Anterior cingulate cortex (tissue), 58 donors: Measurements from ENCODE around the gene BLID.

Source experiments
- DNase-seq, 58 donors: peaks; one replicate each; lab custom pipeline; 2025; lab: John Stamatoyannopoulos, UW

The BLID gene

GRCh38 chr11:122091835-122092234, 24.2 kb downstream of the BLID start:
- DNase-seq, result no peak

- DNase-seq, result no peak
These were observed 26.9 kb downstream of the BLID start for GRCh38 chr11:122089111-122089510.

DNA sequence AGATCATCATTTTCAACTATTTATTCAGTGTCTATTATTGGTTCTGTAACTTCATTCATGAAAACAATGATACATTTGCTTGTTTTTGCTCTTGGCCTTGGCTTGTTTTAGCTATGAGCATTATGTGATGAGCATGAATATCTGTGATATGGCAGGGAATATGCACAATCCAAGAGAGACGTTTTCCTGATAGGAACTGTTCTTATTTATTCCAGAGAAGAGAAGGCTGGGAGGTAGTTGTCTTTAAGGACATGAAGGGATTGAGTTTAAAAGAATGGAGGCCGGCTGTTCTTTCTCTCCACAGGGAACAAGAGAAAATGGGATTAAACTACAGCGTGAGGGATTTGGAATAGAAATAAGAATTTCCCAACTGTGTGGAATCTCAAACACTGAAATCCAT, 30.3 kb downstream of the BLID start:
- DNase-seq, result no peak

DNA sequence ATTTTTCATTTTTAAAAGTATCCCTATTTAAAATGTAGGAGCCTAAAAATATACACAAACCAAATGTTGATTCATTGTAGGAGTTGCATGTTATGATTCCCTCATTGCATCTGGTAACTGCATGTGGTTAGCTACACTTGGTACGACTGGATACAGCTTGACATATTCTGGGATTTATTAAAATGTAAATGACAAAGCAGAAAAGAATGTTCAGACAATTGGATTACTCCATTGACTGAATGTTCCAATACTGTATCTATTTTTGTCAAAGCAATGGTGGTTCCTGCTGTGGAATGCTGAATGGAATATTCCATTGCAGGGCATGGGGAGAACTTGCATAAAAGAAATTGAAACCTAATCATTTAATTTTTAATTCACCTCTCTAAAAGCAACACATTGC, 30.8 kb downstream of the BLID start:
- no peak for DNase-seq

GRCh38 chr11:122082205-122082604, 33.8 kb downstream of the BLID start:
- no peak for DNase-seq

DNA sequence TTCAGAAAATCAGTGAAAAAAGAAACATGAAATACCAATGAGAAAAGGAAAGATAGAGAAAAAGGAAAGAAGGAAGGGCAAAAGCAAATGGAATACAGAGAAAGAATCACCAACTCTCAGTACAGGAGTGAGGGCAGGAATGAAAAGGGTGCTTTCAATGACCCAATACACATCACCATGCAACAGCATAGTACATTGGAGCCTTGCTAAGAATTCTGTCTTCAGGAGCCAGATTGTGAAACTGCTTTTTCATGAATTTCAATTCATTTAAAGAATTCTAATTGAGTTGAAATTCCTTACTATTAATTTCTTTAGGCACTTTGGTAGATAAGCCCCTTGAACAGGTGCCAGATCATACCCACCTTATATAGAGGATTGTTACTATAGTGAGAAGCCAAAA, 34.9 kb downstream of the BLID start:
- DNase-seq, result no peak

DNA sequence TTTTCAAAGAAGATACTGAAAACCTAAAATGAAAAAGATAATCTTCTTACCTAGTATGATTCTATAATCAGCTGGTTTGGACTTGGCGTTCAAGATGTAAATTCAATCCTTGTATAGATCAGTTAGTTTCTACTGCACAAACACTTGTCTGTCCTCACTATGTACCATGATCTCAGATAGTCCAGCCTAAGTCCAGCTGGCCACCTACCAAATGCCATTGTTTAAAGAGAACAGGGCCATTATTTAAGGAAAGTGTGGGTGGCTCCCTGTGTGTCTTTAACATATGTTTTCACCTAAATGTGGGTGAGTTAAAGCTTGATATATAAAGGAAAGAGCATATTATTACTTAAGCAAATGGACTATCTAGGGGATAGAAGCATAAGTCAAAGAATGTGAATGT, 38.6 kb downstream of the BLID start:
- DNase-seq, result peak in 17 of 58 donors; percentile 6 to 64 (median 26)

- DNase-seq, result peak in 11 of 58 donors; percentile 5 to 74 (median 41)
These were observed 39.4 kb downstream of the BLID start for GRCh38 chr11:122076512-122077120.

DNA sequence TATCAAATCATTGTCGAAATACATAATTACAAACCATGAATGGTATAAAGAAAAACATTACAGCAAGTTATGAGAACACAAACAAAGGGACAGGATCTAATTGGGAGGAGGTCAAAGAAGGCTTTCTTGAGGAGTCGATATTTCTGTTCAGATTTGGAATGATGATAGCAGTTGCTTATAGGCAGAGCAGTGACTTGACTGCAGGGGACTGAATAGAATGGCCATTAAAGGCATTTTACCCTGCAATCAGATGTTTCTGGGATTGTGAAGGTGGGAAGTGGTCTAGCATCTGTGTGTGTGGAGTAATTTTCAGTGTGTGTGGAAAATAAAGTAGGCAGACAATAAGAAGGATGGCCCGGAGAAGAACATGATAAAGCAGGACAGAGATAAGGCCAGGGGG, 41.0 kb downstream of the BLID start:
- DNase-seq, result no peak

- DNase-seq, result no peak
These were observed 42.0 kb downstream of the BLID start for GRCh38 chr11:122074022-122074421.

- DNase-seq, result peak in 31 of 58 donors; percentile 5 to 75 (median 36)
These were observed 44.3 kb downstream of the BLID start for GRCh38 chr11:122071709-122072202.

GRCh38 chr11:122069707-122070360, 46.2 kb downstream of the BLID start:
- DNase-seq, result peak in 48 of 58 donors; percentile 6 to 87 (median 54)

GRCh38 chr11:122068837-122069236, 47.2 kb downstream of the BLID start:
- no peak for DNase-seq

DNA sequence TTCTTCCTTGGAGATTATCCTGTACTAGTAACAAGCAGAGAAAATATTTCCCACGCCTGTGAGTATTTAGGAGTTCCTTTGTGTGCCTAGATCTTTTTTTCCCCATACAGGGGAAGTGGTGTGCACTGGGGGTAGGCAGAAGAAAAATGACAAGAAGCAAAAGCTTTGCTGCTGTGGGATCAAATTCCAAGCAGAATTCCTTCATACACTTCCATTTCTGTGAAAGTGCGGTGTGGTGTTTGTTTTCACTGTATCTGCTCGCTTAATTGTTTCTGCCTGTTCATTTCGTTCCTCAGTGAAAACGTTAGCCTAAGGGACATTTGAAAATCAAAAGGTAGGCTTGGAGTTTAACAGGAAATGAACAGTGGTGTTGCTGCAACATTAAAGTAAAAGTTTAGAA, 47.9 kb downstream of the BLID start:
- DNase-seq, result no peak
